SK-N-SH (cell line): Measurements from ENCODE around the gene SMIM14. TPM values are rescaled to one million over a fixed set of nuclear protein-coding genes. Genes with fewer than 3 reads are reported as not detected.
"Not testable (repeated sequence)": the region's sequence is repeated elsewhere in the genome, so short reads cannot be mapped to it uniquely, and the experiment has no call there.

Experiments used
- CTCF ChIA-PET: fragments of 300-600, 350-600 bp; formaldehyde crosslinking; extraction: SDS; loops from one replicate; lab custom pipeline; 2021; lab: Yijun Ruan, JAX
- POLR2A ChIA-PET: fragments of 350-600 bp; sonication (Branson Sonifier 250); formaldehyde crosslinking; extraction: SDS; loops from one replicate; lab custom pipeline; 2020; ENCODE audit warnings: antibody characterized with exemption, inconsistent platforms; lab: Yijun Ruan, JAX
- DNase-seq: peaks from one replicate; pipeline ENCODE4 v3.0.0; 2012
- H2AFZ ChIP-seq: fragments of 200-600 bp; sonication (generic); 2 replicates; pipeline ENCODE4 v1.8.1; 2016; ENCODE audit warnings: antibody characterized with exemption, mild to moderate bottlenecking, low read depth
- H3F3A ChIP-seq: fragments of 200-600 bp; sonication (generic); replicated peaks from 2 replicates; pipeline ENCODE3; 2016; ENCODE audit warnings: antibody characterized with exemption, mild to moderate bottlenecking; ENCODE audit not compliant: insufficient read depth
- H3K27ac ChIP-seq, 2 experiments: fragments of 200-500 bp in 1 of 2; fragments of 200-600 bp in 1 of 2; sonication (Bioruptor generic) in 1 of 2; sonication (generic), shearing (Covaris generic) in 1 of 2; 2 replicates each; pipeline versions ENCODE4 v1.5.1 to v1.6.1; 2014 to 2016; ENCODE audit warnings: low read depth in 2 of 2, inconsistent platforms in 1 of 2, low read length in 1 of 2, mild to moderate bottlenecking in 1 of 2, mixed read lengths in 1 of 2
- H3K27me3 ChIP-seq: fragments of 200-600 bp; sonication (generic), shearing (Covaris generic); 2 replicates; pipeline ENCODE4 v1.6.1; 2016; ENCODE audit warnings: mixed run types; ENCODE audit not compliant: insufficient read depth
- H3K36me3 ChIP-seq, 2 experiments: fragments of 200-500 bp in 1 of 2; fragments of 200-600 bp in 1 of 2; sonication (Bioruptor generic) in 1 of 2; sonication (generic) in 1 of 2; replicated peaks in 1 of 2; 2 replicates each; pipeline versions ENCODE3 to v1.5.1; 2014 to 2016; ENCODE audit warnings: low read length in 1 of 2, mild to moderate bottlenecking in 1 of 2; ENCODE audit not compliant: insufficient read depth in 2 of 2, control insufficient read depth in 1 of 2
- H3K4me1 ChIP-seq, 2 experiments: fragments of 200-500 bp in 1 of 2; fragments of 200-600 bp in 1 of 2; sonication (Bioruptor generic) in 1 of 2; sonication (generic), shearing (Covaris generic) in 1 of 2; 2 replicates each; pipeline versions ENCODE4 v1.5.1 to v1.6.1; 2014 to 2016; ENCODE audit warnings: low read depth in 1 of 2, low read length in 1 of 2, mixed run types in 1 of 2; ENCODE audit not compliant: insufficient read depth in 2 of 2, control insufficient read depth in 1 of 2
- H3K4me2 ChIP-seq: fragments of 200-600 bp; sonication (generic), shearing (Covaris generic); 2 replicates; pipeline ENCODE4 v1.6.1; 2017; ENCODE audit warnings: mixed run types
- H3K4me3 ChIP-seq, 2 experiments: fragments of 200-500 bp in 1 of 2; fragments of 200-600 bp in 1 of 2; sonication (Bioruptor generic) in 1 of 2; sonication (generic), shearing (Covaris generic) in 1 of 2; 2 replicates each; pipeline versions ENCODE4 v1.5.1 to v1.8.1; 2014 to 2016; ENCODE audit warnings: low read depth in 2 of 2, inconsistent platforms in 1 of 2, low read length in 1 of 2, mild to moderate bottlenecking in 1 of 2, mixed read lengths in 1 of 2, moderate library complexity in 1 of 2
- H3K79me2 ChIP-seq: fragments of 200-600 bp; sonication (generic); 2 replicates; pipeline ENCODE4 v1.8.1; 2017; ENCODE audit warnings: mild to moderate bottlenecking; ENCODE audit not compliant: insufficient read depth
- H3K9ac ChIP-seq: fragments of 200-600 bp; sonication (generic); 2 replicates; pipeline ENCODE4 v1.6.1; 2017; ENCODE audit warnings: mixed run types
- H3K9me2 ChIP-seq: fragments of 200-600 bp; sonication (generic); 2 replicates; pipeline ENCODE4 v1.6.1; 2017; ENCODE audit warnings: mixed run types
- H3K9me3 ChIP-seq: fragments of 200-600 bp; sonication (generic); 2 replicates; pipeline ENCODE4 v1.6.1; 2017; ENCODE audit warnings: mixed run types, mild to moderate bottlenecking, moderate library complexity
- H4K20me1 ChIP-seq: fragments of 200-600 bp; sonication (generic); 2 replicates; pipeline ENCODE4 v1.6.1; 2017; ENCODE audit warnings: mild to moderate bottlenecking, mixed run types; ENCODE audit not compliant: insufficient read depth
- CHD2 ChIP-seq: fragments of 150-350 bp; IDR thresholded peaks from 2 replicates; pipeline ENCODE4 v1.6.1; 2018; ENCODE audit warnings: low read length; ENCODE audit not compliant: partially characterized antibody
- EP300 ChIP-seq, 2 experiments: IDR thresholded peaks; 2 replicates each; pipeline versions ENCODE4 v1.4.0 to v1.6.1; 2012; ENCODE audit warnings: borderline replicate concordance in 1 of 2, low read depth in 1 of 2, low read length in 1 of 2
- FOXJ3 ChIP-seq: sonication (generic); formaldehyde crosslinking; IDR thresholded peaks from 2 replicates; pipeline ENCODE4 v1.5.1; 2020; ENCODE audit warnings: mild to moderate bottlenecking, missing genetic modification reagents
- FOXM1 ChIP-seq: IDR thresholded peaks from 2 replicates; pipeline ENCODE4 v1.4.0; 2012; ENCODE audit warnings: low read depth, mild to moderate bottlenecking
- JUND ChIP-seq: IDR thresholded peaks from 2 replicates; pipeline ENCODE4 v1.4.0; 2012
- MEF2A ChIP-seq: IDR thresholded peaks from 2 replicates; pipeline ENCODE4 v1.4.0; 2012; ENCODE audit warnings: low read depth, borderline replicate concordance
- NRF1 ChIP-seq: IDR thresholded peaks from 2 replicates; pipeline ENCODE4 v1.6.1; 2012; ENCODE audit warnings: low read depth, mild to moderate bottlenecking, low read length
- RCOR1 ChIP-seq: fragments of 150-350 bp; IDR thresholded peaks from 2 replicates; pipeline ENCODE4 v1.6.1; 2017; ENCODE audit warnings: antibody characterized with exemption, low read length
- RXRA ChIP-seq: IDR thresholded peaks from 2 replicates; pipeline ENCODE4 v1.4.0; 2012; ENCODE audit warnings: low read depth, mild to moderate bottlenecking, borderline replicate concordance
- SIN3A ChIP-seq: IDR thresholded peaks from 2 replicates; pipeline ENCODE4 v1.6.1; 2012; ENCODE audit warnings: low read depth, mild to moderate bottlenecking, low read length, moderate library complexity, borderline replicate concordance
- TAF1 ChIP-seq: IDR thresholded peaks from 2 replicates; pipeline ENCODE4 v1.6.1; 2012; ENCODE audit warnings: low read depth, mild to moderate bottlenecking, low read length, moderate library complexity, borderline replicate concordance
- TEAD4 ChIP-seq: IDR thresholded peaks from 2 replicates; pipeline ENCODE4 v1.4.0; 2012; ENCODE audit warnings: mild to moderate bottlenecking, borderline replicate concordance; ENCODE audit not compliant: insufficient read depth
- YY1 ChIP-seq: IDR thresholded peaks from 2 replicates; pipeline ENCODE4 v1.4.0; 2012; ENCODE audit warnings: low read depth, mild to moderate bottlenecking
- WGBS: methylation state at CpG from one replicate; pipeline ENCODE4 v1.1.6; 2017; ENCODE audit warnings: low lambda C conversion rate; 5-methylcytosine and 5-hydroxymethylcytosine counted together
- polyA plus RNA-seq, 3 experiments: library from polyadenylated mRNA; depleted of rRNA; stranded (reverse); fragments of >200 nt; gene quantifications; 2 replicates each; pipeline ENCODE4 v1.2.3, GENCODE V29; 2012
- TF ChIP-seq, protein P1 (sequence below): fragments of 150-350 bp; IDR thresholded peaks from 2 replicates; pipeline ENCODE4 v1.6.1; 2017; ENCODE audit warnings: antibody characterized with exemption, low read length, low read depth, borderline replicate concordance
- TF ChIP-seq, protein P2 (sequence below): IDR thresholded peaks from 2 replicates; pipeline ENCODE4 v1.4.0; 2012; ENCODE audit warnings: low read depth
- TF ChIP-seq, protein P3 (sequence below): IDR thresholded peaks from 2 replicates; pipeline ENCODE4; 2012
- TF ChIP-seq, protein P4 (sequence below): fragments of 200-600 bp; sonication (generic); IDR thresholded peaks from 2 replicates; pipeline ENCODE4 v1.6.1; 2017; ENCODE audit warnings: antibody characterized with exemption, mild to moderate bottlenecking, moderate library complexity
- TF ChIP-seq, protein P5 (sequence below): IDR thresholded peaks from 2 replicates; pipeline ENCODE4 v1.4.0; 2012; ENCODE audit warnings: low read depth, borderline replicate concordance

Gene SMIM14
- polyA plus RNA-seq, 1 of the 3 experiments (the other 2 are of a cell fraction) = 12.6 TPM

DNA sequence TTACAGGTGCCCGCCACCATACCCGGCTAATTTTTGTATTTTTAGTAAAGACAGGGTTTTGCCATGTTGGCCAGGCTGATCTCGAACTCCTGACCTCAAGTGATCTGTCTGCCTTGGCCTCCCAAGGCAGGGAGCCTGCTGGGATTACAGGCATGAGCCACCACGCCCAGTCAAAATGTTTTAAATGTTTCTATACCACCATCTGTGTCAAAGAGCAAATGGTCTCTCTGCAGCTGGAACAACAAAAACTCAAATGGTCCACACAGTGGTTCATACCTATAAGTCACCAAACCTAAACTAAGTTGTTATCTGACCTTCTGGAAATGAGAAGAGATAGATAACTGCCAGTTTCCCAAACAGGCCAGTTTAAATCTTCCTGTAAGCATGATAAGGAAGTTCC lies 12.9 kb upstream of the SMIM14 start:
- H3K79me2 ChIP-seq, CTCF ChIA-PET, H3K4me1 ChIP-seq, H3K36me3 ChIP-seq, H2AFZ ChIP-seq, POLR2A ChIA-PET, H3K4me3 ChIP-seq, H3K9me2 ChIP-seq, H3K27ac ChIP-seq, H3K9ac ChIP-seq, H3K4me2 ChIP-seq, H3K27me3 ChIP-seq, H3F3A ChIP-seq, H3K9me3 ChIP-seq, DNase-seq, H4K20me1 ChIP-seq: not testable (repeated sequence)
- 100% methylated on average over 4 of the region's 4 CpGs for WGBS

DNA sequence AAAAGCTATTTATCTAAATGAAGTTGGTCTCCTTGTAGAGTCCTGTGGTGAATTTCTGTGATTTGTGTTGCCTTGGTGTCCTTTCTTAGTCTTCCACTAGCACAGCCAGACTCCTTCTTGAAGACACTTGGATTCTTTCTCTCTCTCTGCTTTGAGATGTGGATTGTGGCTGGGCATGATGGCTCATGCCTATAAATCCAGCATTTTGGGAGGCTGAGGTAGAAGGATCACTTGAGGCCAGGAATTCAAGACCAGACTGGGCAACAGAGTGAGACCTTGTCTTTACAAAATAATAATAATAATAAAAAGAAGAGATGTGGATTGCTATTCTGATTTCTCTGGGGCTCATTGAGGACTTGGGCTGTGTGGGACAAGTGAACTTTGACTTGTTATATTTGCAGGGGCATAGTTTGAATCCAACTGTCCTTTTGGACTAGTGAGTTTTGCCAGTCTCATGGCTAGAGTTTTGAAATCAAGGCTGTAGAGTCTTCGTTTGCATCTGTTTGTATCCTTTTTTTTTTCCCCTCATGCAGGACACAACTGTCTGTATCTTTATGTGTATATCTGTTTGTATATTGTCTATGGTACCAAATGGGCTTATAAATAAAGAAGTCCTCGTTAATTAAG lies 11.1 kb upstream of the SMIM14 start:
- H3K4me1 ChIP-seq = no peaks in the 10 kb centered on the region; a peak in 1 of 4 replicates
- no peak overlapping the region for H2AFZ ChIP-seq
- no peak overlapping the region for H3K4me3 ChIP-seq
- H3K36me3 ChIP-seq = peaks cover 0 to under 1% of the 10 kb centered on the region in 2 experiments
- no peaks in the 10 kb centered on the region for H3K9me2 ChIP-seq
- no peaks in the 10 kb centered on the region for H4K20me1 ChIP-seq
- ChIA-PET CTCF (interaction anchor here (1.0 kb wide), 1 partner anchor 14 kb away, joined by 4 read pairs; no protein-coding TSS in a partner anchor), POLR2A (no interaction called here)
- H3K27ac ChIP-seq = no peak overlapping the region
- H3K9ac ChIP-seq = no peak overlapping the region
- no peaks in the 10 kb centered on the region for H3K79me2 ChIP-seq
- 76% methylated on average over 2 of the region's 2 CpGs for WGBS
- H3K4me2 ChIP-seq = no peak overlapping the region
- no peaks in the 10 kb centered on the region for H3K27me3 ChIP-seq
- no peaks in the 10 kb centered on the region for H3F3A ChIP-seq
- no peaks in the 10 kb centered on the region for H3K9me3 ChIP-seq
- TF ChIP-seq MEF2A = no peak
- TF ChIP-seq JUND = no peak
- TF ChIP-seq TEAD4 = no peak
- TF ChIP-seq YY1 = no peak
- no peak for TF ChIP-seq RCOR1
- TF ChIP-seq CHD2 = no peak
- TF ChIP-seq, protein P1, sequence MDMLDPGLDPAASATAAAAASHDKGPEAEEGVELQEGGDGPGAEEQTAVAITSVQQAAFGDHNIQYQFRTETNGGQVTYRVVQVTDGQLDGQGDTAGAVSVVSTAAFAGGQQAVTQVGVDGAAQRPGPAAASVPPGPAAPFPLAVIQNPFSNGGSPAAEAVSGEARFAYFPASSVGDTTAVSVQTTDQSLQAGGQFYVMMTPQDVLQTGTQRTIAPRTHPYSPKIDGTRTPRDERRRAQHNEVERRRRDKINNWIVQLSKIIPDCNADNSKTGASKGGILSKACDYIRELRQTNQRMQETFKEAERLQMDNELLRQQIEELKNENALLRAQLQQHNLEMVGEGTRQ = no peak
- TF ChIP-seq FOXM1 = no peak
- no peak for TF ChIP-seq EP300 (IDR thresholded peaks at IDR 0.05; ENCODE audit: borderline replicate concordance in 1 of 2, low read depth in 1 of 2, low read length in 1 of 2)
- no peak for TF ChIP-seq SIN3A
- TF ChIP-seq NRF1 = no peak
- TF ChIP-seq, protein P2, sequence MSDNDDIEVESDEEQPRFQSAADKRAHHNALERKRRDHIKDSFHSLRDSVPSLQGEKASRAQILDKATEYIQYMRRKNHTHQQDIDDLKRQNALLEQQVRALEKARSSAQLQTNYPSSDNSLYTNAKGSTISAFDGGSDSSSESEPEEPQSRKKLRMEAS = no peak
- no peak for TF ChIP-seq TAF1
- TF ChIP-seq, protein P3, sequence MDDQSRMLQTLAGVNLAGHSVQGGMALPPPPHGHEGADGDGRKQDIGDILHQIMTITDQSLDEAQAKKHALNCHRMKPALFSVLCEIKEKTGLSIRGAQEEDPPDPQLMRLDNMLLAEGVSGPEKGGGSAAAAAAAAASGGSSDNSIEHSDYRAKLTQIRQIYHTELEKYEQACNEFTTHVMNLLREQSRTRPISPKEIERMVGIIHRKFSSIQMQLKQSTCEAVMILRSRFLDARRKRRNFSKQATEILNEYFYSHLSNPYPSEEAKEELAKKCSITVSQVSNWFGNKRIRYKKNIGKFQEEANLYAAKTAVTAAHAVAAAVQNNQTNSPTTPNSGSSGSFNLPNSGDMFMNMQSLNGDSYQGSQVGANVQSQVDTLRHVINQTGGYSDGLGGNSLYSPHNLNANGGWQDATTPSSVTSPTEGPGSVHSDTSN = no peak
- no peak for TF ChIP-seq FOXJ3
- TF ChIP-seq, protein P4, sequence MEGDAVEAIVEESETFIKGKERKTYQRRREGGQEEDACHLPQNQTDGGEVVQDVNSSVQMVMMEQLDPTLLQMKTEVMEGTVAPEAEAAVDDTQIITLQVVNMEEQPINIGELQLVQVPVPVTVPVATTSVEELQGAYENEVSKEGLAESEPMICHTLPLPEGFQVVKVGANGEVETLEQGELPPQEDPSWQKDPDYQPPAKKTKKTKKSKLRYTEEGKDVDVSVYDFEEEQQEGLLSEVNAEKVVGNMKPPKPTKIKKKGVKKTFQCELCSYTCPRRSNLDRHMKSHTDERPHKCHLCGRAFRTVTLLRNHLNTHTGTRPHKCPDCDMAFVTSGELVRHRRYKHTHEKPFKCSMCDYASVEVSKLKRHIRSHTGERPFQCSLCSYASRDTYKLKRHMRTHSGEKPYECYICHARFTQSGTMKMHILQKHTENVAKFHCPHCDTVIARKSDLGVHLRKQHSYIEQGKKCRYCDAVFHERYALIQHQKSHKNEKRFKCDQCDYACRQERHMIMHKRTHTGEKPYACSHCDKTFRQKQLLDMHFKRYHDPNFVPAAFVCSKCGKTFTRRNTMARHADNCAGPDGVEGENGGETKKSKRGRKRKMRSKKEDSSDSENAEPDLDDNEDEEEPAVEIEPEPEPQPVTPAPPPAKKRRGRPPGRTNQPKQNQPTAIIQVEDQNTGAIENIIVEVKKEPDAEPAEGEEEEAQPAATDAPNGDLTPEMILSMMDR = no peak
- TF ChIP-seq, protein P5, sequence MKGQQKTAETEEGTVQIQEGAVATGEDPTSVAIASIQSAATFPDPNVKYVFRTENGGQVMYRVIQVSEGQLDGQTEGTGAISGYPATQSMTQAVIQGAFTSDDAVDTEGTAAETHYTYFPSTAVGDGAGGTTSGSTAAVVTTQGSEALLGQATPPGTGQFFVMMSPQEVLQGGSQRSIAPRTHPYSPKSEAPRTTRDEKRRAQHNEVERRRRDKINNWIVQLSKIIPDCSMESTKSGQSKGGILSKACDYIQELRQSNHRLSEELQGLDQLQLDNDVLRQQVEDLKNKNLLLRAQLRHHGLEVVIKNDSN = no peak
- no peak for TF ChIP-seq RXRA
- no peak for DNase-seq
